Smooth muscle cell of the coronary artery (primary cell): Measurements from ENCODE around the gene NR0B2. TPM values are rescaled to one million over a fixed set of nuclear protein-coding genes. Genes with fewer than 3 reads are reported as not detected.

Experiments used
- total RNA-seq: library from RNA; depleted of rRNA; stranded (reverse); fragments of >200 nt; gene quantifications from 2 replicates; pipeline ENCODE4 v1.2.3, GENCODE V29; 2014; ENCODE audit warnings: low replicate concordance

The NR0B2 gene, protein sequence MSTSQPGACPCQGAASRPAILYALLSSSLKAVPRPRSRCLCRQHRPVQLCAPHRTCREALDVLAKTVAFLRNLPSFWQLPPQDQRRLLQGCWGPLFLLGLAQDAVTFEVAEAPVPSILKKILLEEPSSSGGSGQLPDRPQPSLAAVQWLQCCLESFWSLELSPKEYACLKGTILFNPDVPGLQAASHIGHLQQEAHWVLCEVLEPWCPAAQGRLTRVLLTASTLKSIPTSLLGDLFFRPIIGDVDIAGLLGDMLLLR
- total RNA-seq, result not detected in 2 replicates

DNA sequence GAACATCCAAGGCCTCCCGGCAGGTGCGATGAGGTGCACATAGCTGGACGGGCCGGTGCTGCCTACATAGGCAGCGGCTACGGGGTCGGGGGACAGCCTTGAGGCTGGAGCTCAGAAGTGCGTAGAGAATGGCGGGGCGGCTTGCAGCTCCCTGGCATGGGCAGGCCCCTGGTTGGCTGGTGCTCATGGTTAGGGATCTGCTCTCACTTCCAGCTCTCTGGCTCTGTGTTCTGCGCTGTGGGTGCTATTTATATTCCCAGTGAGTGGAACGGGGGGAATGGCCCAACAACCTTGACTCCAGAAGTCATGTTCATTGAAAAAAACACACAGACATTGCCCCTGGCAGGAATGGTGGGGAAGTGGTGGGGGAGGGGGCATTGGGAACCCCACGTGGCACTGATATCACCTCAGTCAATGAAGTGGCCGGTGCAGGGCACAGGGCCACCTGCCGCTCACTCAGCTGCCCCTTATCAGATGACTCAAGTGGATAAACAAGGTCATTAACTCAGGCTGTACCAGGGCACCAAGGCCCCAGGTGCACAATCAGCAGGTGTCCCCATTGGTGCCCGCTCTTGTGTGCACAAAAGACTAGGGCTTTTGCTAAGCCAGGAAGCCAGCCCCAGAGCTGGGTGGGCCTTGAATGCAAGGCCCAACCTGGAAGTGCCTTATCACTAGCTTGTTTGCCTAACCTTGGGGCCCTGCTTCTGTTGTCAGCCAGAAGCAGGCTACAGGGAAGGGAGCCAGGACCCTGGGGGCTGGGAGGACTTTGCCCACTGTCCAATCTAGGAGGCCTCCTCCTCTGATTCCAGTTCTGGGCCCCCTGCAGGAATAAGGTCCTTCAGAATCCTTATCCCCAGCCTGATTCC, at the start of gene NR0B2:
Gene NR0B2, minus strand, starts transcription at position 222 of the 866 bp plus-strand sequence. Its CDS starts 35 bp downstream, at position 187.

DNA sequence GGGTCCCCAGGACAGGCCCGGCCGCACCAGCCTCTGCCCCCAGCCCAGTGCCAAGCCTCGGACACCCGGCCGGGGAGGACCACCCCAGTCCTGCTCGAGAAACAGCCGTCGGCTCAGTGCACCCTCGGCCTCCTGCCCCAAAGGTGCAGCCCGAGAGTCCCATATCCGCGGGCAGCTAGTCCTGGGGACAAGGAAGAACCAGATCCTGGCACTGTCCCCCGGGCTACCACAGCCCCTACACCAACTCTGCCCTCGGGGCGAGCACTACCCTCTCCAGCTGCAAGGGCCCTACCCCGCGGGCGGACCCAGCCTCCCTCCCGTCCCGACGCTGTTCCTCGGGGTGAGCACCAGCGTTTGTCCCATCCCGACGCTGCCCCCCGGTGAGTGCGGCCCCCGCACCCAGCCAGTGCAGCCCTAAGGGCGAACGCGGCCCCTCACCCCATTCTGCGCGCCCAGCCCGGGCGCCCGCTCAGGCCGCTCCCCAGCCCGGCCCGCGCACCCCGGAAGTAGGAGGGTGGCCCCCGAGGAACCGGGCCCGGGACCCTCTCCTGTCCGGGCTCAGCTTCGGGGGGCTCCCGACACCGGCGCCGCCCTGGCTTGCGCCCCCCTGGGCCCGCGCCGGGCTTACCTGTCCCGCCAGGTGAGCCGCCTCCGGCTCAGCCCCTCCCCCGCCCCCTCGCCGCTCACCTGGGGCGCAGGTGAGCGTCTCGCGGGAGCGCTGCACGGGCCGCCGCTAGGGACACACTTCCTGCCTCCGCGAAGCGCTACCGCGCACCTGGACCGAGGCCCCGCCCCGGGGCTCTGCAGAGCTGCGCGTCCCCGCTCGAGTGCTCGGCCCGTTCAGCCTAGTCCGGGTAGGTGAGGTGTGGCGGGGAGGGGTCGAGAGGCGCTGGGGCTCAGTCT, 46.2 kb upstream of the NR0B2 start, which contains the start of gene KDF1:
Gene KDF1, minus strand, starts transcription at position 747 of the 903 bp plus-strand sequence. CDS start 8,088 bp downstream, outside the sequence.

DNA sequence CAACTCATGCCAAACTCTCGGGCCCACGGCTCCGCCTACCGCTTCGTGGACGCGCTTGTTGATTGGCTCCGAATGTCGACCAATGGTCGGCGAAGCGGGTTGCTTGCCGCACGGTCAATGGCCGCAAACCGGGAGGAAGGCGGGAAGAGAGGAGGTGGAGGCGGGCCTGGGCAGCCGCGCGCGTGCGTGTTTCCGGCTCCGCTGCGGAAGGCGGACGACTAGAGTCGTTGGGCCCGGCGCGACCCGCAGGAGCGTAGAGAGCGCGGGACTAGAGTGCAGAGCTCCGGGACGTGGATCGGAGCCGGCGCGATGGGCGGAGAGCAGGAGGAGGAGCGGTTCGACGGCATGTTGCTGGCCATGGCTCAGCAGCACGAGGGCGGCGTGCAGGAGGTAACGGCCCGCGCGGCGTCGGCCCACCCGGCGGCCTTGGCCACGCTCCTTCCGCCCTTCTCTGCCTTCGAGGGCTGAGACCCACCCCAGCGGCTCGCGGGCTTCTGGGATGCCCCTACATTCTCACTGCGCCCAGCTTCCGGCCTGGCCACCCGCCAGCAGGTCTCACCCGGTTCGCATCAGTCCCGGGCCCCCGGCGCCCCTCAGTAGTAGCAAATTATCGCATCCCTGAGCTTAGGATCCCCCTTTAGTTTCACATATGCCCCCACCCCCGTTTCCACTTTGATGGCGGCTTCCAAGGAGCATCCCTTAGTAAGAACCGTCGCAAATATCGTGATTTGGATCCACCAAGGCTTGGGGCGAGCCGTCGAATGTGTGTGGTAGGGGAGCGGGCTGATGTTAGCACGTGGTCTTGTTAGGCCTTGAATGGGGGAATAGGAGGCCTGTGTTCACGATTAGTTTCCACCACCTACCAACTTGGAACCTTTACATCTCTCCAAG, 8.0 kb upstream of the NR0B2 start, which contains the start of gene NUDC:
Gene NUDC, plus strand, starts transcription at position 204 of the 891 bp plus-strand sequence. Its CDS starts 106 bp downstream, at position 310.

DNA sequence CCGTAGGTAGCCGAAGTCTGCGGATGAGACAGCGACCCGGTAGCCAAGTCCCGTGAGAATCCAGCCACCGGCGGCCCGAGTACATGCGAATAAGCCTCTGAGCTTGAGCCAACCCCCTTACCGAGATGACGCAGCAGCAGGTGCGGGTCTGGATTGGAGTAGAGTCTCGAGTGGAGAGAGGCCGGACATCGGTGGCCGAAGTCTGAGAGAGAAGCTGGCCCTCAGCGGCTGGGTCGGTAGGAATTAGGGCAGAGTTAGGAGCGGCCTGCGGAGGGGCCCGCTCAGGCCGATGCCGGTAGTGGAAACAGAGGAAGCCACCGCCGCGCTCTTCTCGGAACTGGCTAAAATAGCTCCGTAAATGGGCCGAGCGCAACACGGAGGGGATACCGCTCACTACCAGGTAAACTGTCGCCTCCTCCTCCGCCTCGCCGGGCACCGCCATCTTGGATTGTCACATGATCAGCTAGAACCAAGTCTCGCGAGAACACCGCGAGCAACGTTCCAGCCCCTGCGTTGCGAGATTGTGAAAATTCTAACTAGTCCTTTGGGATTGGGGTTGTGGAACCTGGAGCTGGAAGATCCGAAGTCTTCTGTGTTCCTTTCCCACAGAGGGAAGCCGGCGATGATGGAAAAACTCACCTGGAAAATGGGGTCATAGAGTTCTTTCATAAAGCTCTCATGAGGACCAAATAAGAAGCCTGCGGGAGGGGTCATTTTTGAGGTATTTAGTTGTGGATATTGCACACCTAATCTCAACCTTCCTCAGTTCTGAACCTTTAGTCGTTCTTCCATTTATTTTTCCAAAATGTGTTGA, 13.6 kb downstream of the NR0B2 start, which contains the start of gene GPATCH3:
Gene GPATCH3, minus strand, starts transcription at position 467 of the 814 bp plus-strand sequence. Its CDS starts 25 bp downstream, at position 442.

DNA sequence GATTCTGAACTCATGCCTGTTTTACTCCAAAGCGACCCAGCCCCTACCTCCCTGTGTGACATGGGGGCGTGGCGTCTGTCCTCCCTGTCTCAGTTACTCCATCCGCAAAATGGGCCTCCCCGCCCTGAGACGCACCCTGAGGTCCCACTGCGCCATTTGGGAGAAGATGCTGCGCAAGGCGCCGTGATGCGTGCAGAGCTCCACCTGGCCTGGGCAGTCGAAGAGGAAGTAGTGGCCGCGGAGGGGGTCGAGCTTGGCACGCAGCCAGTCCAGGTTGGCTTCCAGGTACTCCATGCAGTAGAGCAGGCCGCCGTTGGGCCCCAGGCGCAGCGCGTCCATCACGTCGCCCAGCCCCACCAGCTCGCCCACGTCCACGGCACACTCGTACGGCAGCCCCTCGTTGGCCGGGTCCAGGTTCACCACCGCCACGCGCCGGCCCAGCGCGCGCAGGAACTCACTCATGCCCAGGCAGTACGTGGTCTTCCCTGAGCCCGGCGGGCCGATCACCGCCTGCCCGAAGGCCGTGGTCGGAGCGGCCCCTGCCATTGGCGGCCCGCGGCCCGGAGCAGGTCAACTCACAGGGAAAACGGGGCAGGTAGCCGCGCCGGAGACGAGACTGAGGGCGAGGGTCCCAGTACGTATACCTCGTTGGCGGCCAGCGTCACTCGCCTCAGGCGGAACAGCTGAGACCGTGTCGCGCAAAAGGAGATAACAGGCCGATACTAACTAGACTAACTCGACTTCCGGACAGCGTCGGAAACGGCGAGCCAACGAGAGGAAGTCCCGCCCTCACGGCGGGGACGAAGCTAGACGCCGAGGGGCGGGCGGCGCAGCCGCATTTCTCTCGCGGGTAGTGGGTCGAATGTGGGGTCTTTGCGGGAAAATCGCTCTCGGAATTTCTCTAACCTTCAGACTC, 24.0 kb downstream of the NR0B2 start, which contains the start of gene GPN2:
Gene GPN2, minus strand, starts transcription at position 733 of the 916 bp plus-strand sequence. Its CDS starts 187 bp downstream, at position 546.

DNA sequence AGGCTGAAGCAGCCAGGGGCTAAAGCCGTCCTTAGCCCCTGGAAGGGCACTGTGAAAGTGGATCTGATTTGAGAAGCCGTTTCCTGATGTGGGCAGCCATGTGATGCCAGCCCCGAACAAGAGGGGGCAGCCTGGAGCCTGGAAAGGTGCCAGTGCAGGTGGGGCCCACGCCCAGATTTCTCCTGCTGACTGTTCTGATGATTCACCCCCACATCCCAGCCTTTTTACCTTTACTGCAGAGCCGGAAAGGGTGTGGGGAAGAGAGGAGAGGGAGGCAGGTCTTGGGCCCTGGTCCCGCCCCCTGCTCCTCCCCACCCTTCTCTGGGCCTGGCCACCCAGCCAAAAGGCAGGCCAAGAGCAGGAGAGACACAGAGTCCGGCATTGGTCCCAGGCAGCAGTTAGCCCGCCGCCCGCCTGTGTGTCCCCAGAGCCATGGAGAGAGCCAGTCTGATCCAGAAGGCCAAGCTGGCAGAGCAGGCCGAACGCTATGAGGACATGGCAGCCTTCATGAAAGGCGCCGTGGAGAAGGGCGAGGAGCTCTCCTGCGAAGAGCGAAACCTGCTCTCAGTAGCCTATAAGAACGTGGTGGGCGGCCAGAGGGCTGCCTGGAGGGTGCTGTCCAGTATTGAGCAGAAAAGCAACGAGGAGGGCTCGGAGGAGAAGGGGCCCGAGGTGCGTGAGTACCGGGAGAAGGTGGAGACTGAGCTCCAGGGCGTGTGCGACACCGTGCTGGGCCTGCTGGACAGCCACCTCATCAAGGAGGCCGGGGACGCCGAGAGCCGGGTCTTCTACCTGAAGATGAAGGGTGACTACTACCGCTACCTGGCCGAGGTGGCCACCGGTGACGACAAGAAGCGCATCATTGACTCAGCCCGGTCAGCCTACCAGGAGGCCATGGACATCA, 50.7 kb downstream of the NR0B2 start, which contains the start of gene SFN:
Gene SFN, plus strand, starts transcription at position 369 of the 904 bp plus-strand sequence. Its CDS starts 64 bp downstream, at position 433.

Other genes starting within 250 kb of the NR0B2 start
- 6.3 and 8.3 TPM in 2 replicates for gene ARID1A, start 218.0 kb downstream of the NR0B2 start, total RNA-seq
- 6.0 and 11.4 TPM in 2 replicates for gene PIGV, start 126.0 kb downstream of the NR0B2 start, total RNA-seq
- gene ZDHHC18, start 87.3 kb downstream of the NR0B2 start, total RNA-seq, result 4.1 and 6.4 TPM in 2 replicates
- 0.23 and 2.3 TPM in 2 replicates for gene SFN, start 50.8 kb downstream of the NR0B2 start, total RNA-seq
- 10.7 and 13.1 TPM in 2 replicates for gene GPN2, start 23.7 kb downstream of the NR0B2 start, total RNA-seq
- gene GPATCH3, start 13.5 kb downstream of the NR0B2 start, total RNA-seq, result 8.3 and 10.9 TPM in 2 replicates
- gene NUDC, start 7.8 kb upstream of the NR0B2 start, total RNA-seq, result 31.3 and 49.4 TPM in 2 replicates
- gene KDF1, start 46.5 kb upstream of the NR0B2 start, total RNA-seq, result not detected in 2 replicates
- gene TRNP1, start 79.7 kb upstream of the NR0B2 start, total RNA-seq, result 5.3 and 11.7 TPM in 2 replicates
- 3.7 and 3.9 TPM in 2 replicates for gene TENT5B, start 98.9 kb upstream of the NR0B2 start, total RNA-seq
- 1.5 and 3.2 TPM in 2 replicates for gene SLC9A1, start 241.2 kb upstream of the NR0B2 start, total RNA-seq